ENCODE measurements around the gene RELA.

- TF ChIP-seq CTCF (IDR thresholded peaks at IDR 0.05): no peak
- TF ChIP-seq GTF2I (CRISPR knock-in tag; conservative IDR thresholded peaks at IDR 0.05): no peak
- TF ChIP-seq ZNF232 (CRISPR knock-in tag; IDR thresholded peaks at IDR 0.05): no peak
Observed at GRCh38 chr11:65634905-65635731, 27.6 kb downstream of the RELA start.

Data from WTC11 (cell line).